ENCODE measurements around the gene PALLD.

Gene PALLD

DNA sequence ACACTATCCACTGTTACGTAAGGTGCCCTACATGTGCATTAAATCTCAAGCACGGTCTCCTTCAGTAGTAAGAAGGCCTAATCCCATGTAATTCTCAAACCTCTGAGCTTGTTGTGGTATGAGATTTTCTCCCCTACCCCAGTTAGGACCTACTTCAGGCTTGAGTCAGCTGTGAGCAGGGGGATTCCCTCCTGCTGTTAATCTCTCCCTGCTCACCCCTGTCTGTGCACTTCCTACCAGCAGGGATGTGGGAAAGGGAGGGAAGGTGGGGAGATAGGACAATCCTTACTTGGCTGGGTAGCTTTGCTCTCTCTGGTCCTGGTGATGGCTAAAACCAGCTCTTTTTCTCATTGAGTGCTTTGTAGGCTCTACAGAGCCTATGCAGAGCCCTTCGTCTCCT is 60.8 kb downstream of the PALLD start:
- no peak for DNase-seq

DNA sequence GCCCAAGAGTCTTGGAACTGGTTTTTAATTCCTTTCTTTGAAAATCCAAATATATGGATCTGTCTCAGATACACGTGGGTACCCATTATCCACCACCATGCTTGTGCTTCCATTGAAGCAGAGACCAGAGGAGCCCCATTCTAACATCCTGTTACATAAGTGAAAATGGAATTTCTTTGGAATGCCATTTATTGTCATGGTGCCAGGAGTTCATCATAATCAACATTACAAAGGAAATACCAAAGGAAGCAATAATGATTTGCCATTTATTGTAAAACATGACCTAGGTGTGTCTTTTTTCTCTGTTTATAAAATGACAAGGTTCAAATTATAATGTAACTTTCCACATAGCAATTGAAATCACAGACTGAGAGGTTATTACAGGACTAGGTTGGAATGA is 61.7 kb downstream of the PALLD start:
- DNase-seq, result no peak

DNA sequence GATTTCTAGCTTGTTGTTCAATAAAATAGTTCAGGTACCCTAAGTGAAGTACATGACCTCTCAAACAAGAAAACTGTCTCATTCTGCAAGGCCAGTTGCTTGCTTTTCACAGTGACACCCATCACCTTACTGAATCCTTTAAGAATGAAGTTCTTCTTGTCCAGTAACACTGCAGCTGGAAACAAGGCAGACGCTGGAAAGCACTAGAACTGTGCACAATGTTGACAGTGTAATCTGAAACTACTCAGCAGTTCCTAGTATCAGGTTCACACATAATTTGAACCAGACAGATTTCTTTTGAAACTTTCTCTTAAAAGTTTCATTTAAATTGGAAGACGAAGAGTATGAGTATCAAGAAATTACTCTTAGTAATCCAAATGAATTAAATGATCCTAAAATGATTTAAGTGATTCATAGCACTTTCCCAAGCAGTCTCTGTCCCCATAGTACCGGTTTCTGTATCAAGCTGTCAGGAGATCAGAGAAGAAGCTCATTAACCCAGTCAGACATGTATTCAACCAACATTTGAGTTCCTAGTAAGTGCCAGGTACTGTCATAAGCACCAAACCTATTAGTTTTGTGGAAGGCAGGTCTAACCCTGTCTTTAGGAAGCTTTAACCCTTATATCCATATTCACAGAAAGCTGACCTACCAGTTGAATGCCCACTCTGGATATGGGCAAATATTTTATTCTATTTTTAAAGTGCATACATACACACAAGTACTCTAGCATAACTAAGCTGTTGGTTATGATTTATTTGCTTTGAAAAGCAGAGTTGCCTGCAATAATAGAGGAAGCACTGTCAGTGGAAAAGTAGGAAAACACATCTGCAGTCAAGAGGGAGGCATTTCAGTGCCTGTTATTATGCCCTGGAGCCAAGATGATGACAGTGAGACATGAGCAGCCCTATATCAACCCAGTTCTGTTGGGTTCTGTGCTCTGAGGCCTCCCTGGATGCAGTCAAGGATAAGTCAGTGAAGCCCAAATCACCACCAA is 63.6 kb downstream of the PALLD start:
- DNase-seq, result no peak

- no peak for DNase-seq
Observed at GRCh38 chr4:168562041-168562571, 65.3 kb downstream of the PALLD start.

- no peak for DNase-seq
Observed at GRCh38 chr4:168564023-168564422, 67.2 kb downstream of the PALLD start.

DNA sequence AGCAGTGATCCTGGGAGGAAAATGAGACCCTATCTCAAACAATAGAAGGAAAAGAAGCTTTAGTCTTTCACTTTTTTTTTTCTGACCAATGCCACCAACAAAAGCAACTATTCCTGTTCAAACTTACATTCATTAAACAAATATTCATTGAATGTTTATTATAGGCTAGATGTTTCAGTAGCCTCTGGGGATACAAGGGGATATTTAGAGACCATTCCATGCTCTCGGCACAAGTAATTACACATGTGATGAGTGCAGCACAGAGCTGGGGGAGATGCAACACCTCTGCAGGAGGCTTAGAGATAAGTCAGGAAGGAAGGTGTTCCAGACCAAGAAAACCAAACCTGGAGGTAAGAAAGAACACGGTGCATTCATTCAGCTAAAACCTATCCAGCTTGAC is 68.3 kb downstream of the PALLD start:
- no peak for DNase-seq

GRCh38 chr4:168566726-168567125 is 69.9 kb downstream of the PALLD start:
- DNase-seq, result no peak

DNA sequence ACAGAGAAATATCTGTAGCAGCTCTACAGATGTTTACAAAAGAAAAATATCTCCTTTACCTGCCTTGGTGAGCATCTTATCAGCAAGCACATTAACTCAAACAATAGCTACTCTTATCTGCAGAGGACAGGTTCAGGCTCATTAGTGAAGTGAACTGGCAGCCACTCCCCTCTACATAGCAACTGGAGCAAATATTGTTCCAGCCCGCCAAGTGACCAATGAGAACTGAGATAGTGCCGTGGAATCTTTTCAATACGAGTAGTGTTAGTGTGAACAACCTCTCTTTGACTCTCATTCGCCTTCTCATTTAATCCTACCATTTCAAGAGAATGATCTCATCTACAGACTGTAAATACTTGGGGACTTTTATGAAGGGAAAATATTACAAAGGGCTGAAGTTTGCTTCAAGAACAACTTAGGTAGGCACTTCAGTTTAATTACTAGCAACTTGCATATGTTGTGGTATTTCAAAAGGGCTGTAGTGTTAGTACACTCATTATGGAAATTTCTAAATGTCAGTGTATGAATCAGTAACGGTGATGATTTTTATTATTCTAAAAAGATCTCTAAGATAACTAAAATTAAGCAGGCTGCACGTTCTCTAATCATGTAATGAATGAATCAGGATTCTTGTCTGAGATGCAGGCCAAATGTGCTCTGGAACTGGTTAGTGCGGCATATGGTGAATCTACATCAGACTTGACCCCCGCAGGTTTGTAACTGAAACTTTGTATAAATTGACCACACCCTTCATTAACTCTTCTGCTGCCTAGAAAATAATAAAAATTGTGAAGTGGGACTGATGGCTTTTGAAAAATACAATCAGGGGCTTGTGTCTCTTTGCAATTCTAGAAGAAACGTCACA is 72.4 kb downstream of the PALLD start:
- DNase-seq, result no peak

DNA sequence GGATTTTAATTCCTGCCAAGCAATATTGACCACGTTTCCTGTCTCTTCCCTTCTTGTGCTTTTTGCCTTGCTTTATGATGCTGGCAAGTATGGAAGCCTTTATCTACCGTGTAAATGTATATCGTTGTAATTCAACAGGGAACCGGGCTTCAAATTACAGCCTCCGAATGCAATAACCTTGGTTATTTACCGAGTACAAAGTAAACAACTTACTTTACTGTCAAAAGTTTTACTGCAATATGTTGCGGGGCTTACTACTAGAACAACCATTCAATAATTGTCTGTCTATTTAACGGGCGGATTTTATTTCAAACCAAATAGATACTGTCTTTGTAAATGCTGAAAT is 73.1 kb downstream of the PALLD start:
- DNase-seq, result no peak

- DNase-seq, result no peak
Observed at GRCh38 chr4:168570466-168570865, 73.6 kb downstream of the PALLD start.

GRCh38 chr4:168572002-168572401 is 75.2 kb downstream of the PALLD start:
- no peak for DNase-seq

- no peak for DNase-seq
Observed at GRCh38 chr4:168573870-168574269, 77.0 kb downstream of the PALLD start.

- no peak for DNase-seq
Observed at GRCh38 chr4:168574581-168575295, 77.9 kb downstream of the PALLD start.

GRCh38 chr4:168575473-168575872 is 78.6 kb downstream of the PALLD start:
- DNase-seq, result no peak

GRCh38 chr4:168577624-168578023 is 80.8 kb downstream of the PALLD start:
- no peak for DNase-seq

DNA sequence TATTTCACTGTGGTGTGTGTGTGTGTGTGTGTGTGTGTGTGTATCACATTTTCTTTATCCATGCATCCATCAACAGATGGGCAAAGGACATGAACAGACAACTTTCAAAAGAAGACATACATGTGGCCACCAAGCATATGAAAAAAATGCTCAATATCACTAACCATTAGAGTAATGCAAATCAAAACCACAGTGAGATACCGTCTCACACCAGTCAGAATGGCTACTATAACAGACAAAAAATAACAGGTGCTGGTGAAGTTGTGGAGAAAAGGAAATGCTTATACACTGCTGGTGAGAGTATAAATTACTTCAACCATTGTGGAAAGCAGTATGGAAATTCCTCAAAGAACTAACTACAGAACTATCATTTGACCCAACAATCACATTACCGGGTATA is 83.4 kb downstream of the PALLD start:
- DNase-seq, result no peak

DNA sequence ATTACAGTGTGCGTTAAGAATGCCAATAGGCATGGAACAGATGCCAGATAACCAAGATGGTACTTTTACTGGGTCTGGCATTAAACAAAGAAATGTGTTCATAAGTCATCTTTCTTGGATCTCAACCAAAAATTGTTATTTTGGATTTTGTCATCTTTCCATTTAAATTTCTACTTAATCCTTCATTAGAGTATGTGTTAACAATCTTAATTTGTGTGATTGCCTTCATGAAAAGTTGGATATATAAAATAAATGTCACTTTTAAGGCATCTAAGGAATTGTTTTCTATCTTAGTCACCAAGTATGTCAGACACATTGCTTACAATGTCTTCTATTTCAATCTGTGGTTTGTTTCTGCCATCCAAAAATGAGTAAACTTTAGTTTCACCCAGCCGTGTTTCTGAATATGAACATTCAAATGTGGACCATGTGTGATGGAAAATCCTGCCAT is 87.5 kb downstream of the PALLD start:
- no peak for DNase-seq

- peak; percentile 52 for DNase-seq
Observed at GRCh38 chr4:168585168-168586091, 88.6 kb downstream of the PALLD start.

DNA sequence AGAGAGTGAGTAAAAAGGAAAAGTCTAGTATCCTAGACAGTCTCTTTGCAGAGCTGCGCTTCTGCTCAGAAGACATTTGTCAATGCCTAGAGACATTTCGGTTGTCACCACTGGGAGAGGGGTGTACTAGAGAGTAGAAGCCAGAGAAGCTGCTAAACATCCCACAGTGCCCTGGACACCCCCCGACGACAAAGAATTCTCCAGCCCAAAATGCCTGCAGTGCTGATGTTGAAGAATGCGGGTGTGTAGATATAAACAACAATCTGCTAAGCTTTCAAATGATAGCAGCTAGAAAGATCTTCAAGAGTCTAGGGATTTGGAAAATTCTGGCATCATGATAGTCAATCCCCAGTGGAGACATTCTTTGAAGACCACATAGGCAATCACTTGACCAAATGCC is 90.1 kb downstream of the PALLD start:
- no peak for DNase-seq

- DNase-seq, result no peak
Observed at GRCh38 chr4:168587411-168588125, 90.7 kb downstream of the PALLD start.

All from right kidney (tissue), 1 donor.